NCI-H510A treated with DMSO at 0.1 percent for 48 hours (cell line): Measurements from ENCODE around the gene PPP2R5A.
A peak's percentile ranks its signal among the peaks of the same experiment; 100 is the strongest.
"Not testable (repeated sequence)": the region's sequence is repeated elsewhere in the genome, so short reads cannot be mapped to it uniquely, and the experiment has no call there.

Source experiments
- DNase-seq: peaks from one replicate; lab custom pipeline; 2025; lab: John Stamatoyannopoulos, UW

PPP2R5A gene

DNA sequence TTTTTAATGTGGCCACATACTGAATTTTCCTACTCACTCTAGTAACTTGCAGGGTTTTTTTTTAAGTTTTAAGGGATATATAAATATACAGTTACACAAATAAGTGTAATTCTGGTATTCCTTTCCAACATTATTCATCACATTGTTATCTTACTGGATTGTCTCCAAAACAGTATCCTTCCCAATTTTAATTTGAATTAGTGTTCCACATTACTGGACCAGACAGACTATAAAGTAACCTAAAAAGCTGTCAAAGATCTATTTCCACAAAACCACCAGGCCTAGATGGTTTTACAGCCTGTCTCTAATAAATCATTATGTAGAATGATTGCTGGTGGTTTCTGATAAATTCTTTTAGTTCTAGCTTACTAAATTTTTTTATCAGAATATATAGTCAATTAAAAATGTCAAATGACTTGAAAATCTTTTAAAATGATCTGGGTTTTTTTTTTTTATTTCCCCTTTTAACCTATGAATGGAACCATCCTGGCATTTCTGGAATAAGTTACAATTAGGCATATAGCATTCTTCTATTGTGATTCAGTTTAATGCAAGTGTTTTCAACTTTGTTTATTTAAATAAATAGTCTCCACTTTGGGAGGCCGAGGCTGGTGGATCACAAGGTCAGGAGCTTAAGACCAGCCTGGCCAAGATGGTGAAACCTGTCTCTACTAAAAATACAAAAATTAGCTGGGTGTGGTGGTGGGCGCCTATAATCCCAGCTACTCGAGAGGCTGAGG, 70.2 kb downstream of the PPP2R5A start:
- DNase-seq = no peak

- DNase-seq = no peak
These were observed 74.7 kb downstream of the PPP2R5A start for GRCh38 chr1:212359794-212360479.

GRCh38 chr1:212364985-212365384, 79.8 kb downstream of the PPP2R5A start:
- DNase-seq = no peak

DNA sequence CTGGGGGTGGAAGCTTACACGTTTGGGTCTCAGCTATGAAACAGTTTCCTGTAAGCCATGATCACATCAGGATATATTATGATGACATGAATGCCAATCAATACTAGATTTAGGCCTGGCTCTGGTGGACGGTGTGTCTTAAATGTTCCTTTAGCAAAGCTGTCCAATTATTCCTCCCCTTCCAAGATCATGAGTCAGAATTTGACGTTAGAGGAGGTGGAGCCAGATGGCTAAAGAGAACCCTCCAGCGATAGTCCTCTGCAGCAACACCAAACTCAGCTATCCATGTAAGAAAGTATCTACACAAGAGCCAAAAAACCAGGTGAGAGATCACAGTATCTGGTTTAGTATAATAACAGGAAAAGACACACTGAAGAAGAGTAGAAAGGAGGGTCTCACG, 81.7 kb downstream of the PPP2R5A start:
- DNase-seq = no peak

GRCh38 chr1:212367474-212368072, 82.4 kb downstream of the PPP2R5A start:
- no peak for DNase-seq

DNA sequence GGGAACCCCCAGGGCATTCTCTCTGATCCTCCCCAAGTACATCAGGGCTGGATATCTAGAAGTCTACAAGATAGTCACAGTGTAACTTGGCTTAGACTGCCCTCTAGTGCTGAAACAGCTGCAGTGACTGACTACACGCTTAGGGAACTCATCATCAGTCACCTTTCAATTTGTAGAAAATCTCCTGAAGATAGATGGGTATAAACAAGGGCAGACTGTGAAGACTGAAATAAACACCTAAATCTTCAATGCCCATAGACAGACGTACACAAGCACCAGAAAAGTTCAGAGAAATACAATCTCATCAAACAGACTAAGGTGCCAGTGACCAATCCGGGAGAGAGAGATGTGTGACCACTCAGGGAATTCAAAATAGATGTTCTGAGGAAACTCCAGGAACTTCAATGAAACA, 82.9 kb downstream of the PPP2R5A start:
- peak; percentile 63 for DNase-seq

GRCh38 chr1:212375986-212376385, 90.8 kb downstream of the PPP2R5A start:
- DNase-seq = no peak

DNA sequence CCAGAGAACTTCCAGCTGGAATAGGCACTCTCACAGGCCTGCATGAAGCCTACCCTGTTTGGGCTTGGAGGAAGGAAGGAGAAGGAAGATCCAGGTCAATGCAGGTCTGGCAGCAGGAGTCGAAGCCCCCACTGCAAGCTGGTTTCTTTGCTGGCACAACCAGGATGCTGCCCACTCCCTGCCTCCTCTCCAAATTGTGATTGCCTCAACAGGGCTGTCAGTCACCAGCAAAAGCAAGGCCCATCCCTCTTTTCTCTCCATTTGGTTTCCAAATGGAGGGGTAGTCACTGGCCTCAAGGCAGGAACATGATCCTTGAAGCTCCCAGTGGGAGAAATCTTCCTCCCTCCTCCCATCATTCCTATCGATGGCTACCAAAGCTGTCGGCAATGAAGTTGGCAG, 92.4 kb downstream of the PPP2R5A start:
- DNase-seq = no peak

- DNase-seq = no peak
These were observed 94.2 kb downstream of the PPP2R5A start for GRCh38 chr1:212379366-212379765.

GRCh38 chr1:212381397-212382035, 96.3 kb downstream of the PPP2R5A start:
- DNase-seq = no peak

- no peak for DNase-seq
These were observed 100.8 kb downstream of the PPP2R5A start for GRCh38 chr1:212386029-212386428.

DNA sequence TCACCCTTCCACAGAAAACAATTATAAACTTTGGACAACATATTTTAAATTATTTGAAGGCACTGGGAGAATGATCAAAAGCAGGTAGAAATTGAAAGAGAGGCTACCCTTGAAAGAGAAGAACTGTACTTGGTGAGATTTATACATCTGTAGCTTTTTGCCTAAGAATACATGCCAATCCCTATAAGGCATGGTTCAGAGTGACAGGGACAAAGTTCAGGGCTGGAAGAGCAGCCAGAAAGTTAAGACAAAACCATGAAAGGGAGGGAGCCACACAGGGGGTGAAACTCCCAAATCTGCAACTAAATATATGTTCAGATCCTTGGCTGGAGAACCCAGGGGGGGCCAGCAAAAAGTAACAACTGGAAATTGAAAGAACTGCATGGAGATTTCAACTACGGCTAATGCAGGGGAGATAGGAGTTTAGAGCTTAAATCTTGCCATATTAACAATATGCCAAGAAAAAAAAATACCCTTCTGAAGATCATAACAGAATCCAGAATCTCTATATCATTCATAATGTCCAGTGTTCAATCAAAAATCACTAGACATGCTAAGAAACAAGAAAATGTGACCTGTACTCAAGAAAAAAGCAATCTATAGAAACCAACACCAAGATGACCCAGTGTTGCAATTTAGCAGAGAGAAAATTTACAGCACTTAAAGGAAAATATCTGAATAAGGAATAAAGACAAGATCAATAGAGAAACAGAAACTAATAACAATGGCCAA, 103.9 kb downstream of the PPP2R5A start:
- DNase-seq = no peak

DNA sequence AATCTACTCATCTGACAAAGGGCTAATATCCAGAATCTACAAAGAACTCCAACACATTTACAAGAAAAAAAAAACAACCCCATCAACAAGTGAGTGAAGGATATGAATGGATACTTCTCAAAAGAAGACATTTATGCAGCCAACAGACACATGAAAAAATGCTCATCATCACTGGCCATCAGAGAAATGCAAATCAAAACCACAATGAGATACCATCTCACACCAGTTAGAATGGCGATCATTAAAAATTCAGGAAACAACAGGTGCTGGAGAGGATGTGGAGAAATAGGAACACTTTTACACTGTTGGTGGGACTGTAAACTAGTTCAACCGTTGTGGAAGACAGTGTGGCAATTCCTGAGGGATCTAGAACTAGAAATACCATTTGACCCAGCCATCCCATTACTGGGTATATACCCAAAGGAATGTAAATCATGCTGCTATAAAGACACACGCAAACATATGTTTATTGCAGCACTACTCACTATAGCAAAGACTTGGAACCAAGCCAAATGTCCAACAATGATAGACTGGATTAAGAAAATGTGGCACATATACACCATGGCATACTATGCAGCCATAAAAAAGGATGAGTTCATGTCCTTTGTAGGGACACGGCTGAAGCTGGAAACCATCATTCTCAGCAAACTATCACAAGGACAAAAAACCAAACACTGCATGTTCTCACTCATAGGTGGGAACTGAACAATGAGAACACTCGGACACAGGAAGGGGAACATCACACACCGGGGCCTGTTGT, 110.6 kb downstream of the PPP2R5A start:
- DNase-seq = not testable (repeated sequence)

GRCh38 chr1:212396638-212397037, 111.4 kb downstream of the PPP2R5A start:
- DNase-seq = no peak

GRCh38 chr1:212397171-212397570, 112.0 kb downstream of the PPP2R5A start:
- no peak for DNase-seq

DNA sequence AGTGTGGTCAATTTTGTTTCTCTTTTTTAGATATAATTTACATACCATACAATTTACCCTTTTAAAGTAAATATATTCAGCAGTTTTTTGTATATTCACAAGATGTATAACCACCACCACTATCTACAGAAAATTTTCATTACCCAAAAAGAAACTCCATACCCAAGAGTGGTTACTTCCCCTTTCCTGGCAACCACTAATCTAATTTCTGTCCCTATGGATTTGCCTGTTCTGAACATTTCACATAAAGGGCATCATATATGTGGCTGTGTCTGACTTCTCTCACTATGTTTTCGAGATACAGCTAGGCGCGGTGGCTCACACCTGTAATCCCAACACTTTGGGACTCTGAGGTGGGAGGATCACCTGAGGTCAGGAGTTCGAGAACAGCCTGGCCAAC, 115.8 kb downstream of the PPP2R5A start:
- DNase-seq = no peak

DNA sequence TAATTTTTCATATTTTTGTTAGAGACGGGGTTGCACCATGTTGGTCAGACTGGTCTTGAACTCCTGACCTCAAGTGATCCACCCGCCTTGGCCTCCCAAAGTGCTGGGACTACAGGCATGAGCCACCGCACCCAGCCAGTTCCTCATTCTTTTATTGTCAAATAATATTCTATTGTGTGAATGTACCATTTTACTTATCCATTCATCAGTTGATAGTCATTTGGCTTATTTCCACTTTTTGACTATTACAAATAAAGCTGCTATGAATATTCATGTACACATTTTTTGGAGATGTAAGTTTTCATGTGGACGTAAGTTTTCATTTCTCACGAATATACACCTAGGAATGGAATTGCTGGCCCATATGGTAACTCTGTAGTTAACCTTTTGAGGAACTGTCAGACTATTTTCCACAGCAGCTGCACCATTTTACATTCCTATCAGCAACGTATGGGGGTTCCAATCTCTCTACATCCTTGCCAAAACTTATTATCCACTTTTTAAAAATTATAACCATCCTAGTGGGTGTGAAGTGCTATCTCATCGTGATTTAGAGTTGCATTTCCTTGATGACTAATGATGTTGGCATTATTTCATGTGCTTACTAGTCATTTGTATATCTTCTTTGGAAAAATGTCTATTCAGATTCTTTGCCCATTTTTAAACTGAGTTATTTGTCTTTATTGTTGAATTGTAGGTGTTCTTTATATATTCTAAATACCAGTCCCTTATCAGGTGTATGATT, 116.8 kb downstream of the PPP2R5A start:
- DNase-seq = no peak

GRCh38 chr1:212402666-212403321, 117.6 kb downstream of the PPP2R5A start:
- no peak for DNase-seq

GRCh38 chr1:212410231-212410820, 125.1 kb downstream of the PPP2R5A start:
- DNase-seq = no peak
